HG03139 (cell line): Measurements from ENCODE around the gene TMCC1.
"Not testable (repeated sequence)": the region's sequence is repeated elsewhere in the genome, so short reads cannot be mapped to it uniquely, and the experiment has no call there.

Source experiments
- ATAC-seq: cut with Tn5 transposase; IDR thresholded peaks from one replicate; pipeline ENCODE4 v1.9.1; 2021; ENCODE audit not compliant: unreplicated experiment

The TMCC1 gene

GRCh38 chr3:129613367-129613740 lies 280.2 kb downstream of the TMCC1 start:
- no peak for ATAC-seq

GRCh38 chr3:129612534-129613366 lies 280.8 kb downstream of the TMCC1 start:
- no peak for ATAC-seq

DNA sequence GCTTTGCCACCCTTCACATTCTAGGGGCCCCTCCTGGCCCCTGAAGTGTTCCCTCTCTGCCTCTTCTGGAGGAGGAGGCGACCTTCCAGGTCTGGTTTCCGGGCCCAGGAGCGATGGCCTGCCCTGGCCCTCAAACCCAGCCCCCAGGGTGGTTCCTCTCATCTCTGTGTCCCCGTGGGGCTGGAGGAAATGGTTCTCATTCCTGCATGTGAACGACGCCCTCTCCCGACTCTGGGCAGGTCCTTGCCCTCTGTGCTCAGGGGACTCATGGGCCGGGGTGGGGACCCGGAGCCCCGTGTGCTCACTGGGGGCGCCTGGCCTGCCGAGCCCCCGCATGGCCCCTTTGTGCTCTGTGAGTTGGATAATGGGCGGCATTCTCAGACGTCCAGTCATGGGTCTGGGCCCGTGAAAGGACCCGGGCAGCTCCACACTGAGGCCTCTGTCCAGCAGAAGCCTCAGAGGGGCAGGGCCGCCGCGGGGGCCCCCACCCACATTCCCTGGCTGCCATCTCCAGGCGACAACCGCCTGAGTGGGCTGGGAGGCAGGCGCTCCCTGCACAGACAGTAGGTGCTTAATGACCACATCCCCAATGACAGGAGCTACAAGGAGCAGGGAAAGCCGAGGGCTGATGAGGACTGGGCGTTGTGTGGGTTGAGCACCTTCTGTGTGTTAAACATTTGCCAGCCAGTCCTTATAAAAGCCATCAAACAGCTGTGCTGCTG lies 281.5 kb downstream of the TMCC1 start:
- no peak for ATAC-seq

DNA sequence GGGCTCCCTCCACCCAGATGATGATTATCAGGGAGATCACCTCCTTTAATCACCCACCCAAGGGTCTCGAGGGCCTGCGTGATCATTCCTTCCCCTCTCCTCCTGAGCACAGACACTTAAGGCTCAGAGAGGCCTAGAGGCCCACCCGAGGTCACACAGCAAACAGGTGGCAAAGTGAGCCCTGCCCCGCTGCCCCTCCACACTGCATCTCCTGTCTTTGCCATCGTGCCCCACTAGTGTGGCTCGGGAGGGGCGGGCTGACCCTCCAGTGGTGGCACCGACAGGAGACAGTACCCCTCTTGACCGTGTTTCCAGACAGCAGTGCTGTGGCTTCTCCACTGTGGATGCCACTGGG lies 282.1 kb downstream of the TMCC1 start:
- ATAC-seq = no peak

GRCh38 chr3:129610794-129611445 lies 282.6 kb downstream of the TMCC1 start:
- not testable (repeated sequence) for ATAC-seq

DNA sequence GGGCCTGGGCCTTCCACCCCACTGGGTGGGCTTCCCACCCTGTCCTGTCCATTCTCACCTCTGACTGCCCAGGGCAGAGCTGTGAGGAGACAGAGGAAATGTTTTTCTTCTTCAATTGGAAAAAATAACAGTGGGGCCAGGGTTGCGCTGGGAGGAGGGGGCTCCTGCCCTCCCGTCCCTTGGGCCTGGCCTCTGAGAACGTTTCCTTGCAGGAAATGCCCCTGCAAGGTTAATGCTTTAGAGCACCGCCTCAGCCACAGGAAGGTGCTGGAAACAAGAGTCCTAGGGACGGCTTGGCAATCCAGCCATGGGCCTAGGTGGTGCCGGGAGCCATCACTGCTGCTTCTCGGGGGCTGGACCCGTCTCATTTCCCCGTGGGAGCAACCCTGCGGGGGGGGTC lies 283.2 kb downstream of the TMCC1 start:
- no peak for ATAC-seq

DNA sequence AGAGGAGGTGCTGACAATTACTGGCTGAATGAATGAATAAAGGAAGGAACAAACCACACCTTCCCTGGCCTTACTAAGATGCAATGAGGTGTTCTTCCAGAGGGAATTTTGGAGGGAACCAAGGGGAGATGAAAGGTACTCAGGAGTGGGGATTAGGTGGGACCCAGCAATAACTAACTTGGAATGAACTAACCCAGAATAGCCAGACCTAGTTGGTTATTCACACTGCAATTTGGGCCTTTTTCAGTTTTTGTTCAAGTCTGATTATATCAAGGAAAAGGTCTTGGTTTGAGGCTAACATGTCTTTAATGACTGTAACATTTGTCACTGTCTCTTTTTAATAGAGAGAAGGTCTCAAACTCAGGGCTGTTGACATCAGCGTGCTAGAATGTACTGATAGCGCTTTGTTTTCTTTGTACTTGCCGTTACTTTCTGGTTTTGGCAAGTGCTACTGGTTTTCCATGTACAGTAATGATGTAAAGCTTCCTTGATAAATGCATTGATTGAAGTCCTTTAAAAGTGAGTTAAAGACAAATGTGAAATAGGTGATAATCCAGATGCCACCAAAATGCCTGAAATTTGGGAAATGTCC lies 283.8 kb downstream of the TMCC1 start:
- ATAC-seq = no peak

GRCh38 chr3:129608936-129609590 lies 284.4 kb downstream of the TMCC1 start:
- ATAC-seq = no peak

- no peak for ATAC-seq
Measured at GRCh38 chr3:129608087-129608935, 285.2 kb downstream of the TMCC1 start.

DNA sequence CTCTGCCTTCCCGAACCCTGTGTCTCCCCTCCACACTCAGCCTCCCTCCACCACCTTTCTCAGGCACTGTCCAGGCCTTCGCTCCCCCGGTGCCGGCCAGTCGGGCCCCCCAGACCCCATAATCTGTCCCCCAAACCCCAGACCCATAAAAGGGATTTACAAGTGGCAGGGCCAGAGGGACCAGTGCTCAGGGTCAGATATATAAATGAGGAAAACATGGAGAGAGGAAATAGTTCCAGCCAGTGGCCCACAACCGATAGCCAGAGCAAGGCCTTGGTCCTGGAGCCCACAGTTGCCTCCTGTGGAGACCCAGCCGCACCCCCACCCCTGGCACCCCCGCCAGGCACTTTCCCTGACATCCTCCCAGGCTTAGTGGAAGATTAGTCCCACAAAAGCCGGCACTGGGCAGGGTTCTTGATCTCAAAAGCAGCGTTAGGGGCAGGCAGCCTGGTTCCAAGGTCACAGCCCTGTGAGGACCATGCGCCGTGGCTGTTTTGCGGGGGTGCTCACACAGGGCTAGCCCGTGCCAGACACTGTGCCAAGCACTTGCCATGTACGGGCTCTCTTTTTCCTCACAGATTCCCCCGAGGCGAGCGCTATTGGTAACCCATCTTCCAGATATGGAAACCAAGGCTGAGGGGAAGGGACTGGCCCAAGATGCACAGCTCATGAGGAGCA lies 286.0 kb downstream of the TMCC1 start:
- no peak for ATAC-seq

- ATAC-seq = no peak
Measured at GRCh38 chr3:129606636-129607390, 286.7 kb downstream of the TMCC1 start, which contains the start of gene PLXND1. PLXND1 (minus strand) TSS chr3:129606676; CDS start chr3:129606639, 37 bp downstream.

DNA sequence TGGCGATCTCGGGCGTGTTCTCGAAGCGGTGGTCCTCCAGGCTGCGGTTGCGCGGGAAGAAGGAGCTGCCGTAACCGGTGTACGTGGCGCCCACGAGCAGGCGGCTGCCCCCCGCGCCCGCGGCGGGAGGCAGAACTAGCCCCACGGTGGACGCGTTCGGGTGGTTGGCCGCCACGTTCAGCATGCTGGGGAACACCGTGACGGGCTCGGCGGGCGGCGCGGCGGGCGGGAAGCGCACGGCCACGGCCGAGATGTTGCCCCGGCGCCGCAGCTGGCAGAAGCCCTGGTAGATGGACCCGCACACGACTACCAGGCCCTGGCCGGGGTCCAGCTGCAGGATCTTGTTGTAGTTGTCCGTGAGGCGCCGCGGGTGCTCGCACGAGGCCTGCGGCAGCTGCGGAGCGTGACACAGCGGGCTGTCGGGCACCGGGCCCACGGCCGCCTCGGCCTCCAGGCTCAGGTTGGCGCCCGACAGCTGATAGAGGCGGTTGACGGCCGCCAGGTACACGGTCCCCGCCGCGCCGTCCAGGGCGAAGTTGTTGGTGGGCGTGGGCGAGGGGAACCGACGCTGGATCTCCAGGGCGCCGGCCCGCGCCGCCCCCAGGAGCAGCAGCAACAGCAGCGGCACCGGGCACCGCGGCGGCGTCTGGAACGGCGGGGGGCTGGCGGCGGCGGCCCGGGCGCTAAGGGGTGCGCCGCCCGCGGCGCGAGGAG lies 287.4 kb downstream of the TMCC1 start:
- no peak for ATAC-seq

- ATAC-seq = no peak
Measured at GRCh38 chr3:129605203-129605921, 288.1 kb downstream of the TMCC1 start.

- ATAC-seq = no peak
Measured at GRCh38 chr3:129604767-129605166, 288.7 kb downstream of the TMCC1 start.

- no peak for ATAC-seq
Measured at GRCh38 chr3:129603991-129604749, 289.3 kb downstream of the TMCC1 start.

DNA sequence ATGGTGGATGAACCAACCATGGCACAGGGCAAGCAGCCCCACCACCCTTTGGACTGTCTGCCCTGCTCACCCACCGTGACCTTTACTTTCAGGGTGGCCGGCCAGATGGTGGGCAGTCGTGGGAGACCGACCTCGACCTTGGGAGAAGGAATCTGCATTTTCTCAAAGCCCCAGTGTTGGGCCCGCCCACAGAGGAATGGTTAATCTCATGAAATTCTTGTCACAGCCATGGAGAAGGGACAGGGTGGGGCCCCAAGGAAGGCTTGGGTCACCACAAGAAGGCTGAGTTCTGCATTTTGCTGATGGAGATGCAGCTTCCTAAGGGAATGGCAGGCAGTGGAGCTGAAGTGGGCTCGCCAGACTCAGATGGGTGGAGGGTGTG lies 290.0 kb downstream of the TMCC1 start:
- ATAC-seq = no peak
